IPS DF 19.7 (cell line): ENCODE results near the gene ZBTB12.
"Not testable (repeated sequence)": the region's sequence is repeated elsewhere in the genome, so short reads cannot be mapped to it uniquely, and the experiment has no call there.

Source experiments
- DNase-seq: peaks from one replicate; pipeline ENCODE4 v3.0.0-alpha.2; 2013; ENCODE audit warnings: low read depth, low spot score

Gene ZBTB12

GRCh38 chr6:31922942-31923341 lies 21.1 kb upstream of the ZBTB12 start:
- no peak for DNase-seq

DNA sequence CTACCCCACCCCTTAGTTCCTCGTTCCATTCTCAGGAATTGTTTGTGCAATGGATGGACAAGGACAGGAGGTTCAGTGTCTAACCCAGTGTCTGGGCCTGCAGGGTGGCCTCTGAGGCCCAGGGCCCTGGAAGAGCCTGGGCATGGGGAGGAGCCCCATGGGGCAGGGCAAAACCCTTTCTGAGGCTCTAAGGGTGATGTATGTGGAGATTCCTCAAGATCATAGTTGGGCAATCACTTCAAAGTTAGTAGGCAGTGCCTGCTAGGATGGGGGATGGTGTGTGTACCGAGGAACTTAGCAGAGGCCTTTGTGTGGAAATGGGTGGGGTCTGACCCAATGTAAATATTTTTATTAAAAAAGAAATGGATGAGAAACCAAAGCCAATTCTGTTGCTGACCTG lies 18.9 kb upstream of the ZBTB12 start:
- no peak for DNase-seq

DNA sequence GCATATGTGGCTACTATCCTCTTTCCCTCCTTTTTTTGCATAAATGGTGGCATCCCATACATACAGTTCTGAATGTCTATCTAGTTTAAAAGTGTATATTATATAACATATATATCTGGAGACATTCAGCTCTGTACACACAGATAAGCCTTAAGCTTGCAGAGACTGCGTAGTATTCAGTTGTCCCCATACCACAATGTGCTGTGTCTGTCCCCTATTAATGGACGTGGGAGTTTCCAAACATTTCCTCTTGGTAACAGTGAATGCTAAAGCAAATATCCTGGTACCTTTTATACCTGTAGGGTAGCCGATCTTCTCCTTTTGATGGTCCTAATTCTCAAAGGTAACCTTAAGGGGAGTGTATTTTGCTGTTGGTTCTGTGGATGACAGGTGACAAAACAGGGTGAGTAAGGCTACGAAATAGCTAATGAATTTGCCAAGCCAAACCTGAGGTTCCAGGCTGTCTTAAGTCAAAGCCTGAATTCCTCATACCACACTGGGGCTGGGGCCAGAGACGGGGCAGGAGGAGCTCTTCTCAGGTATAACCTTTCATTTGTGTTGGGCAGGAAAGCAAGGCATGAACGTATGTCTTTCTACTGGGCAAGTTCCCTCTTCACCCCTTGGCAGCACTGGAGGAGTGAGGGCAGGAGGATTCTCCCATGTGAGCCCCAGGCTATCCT lies 17.9 kb upstream of the ZBTB12 start:
- no peak for DNase-seq

GRCh38 chr6:31918069-31918720 lies 16.3 kb upstream of the ZBTB12 start:
- no peak for DNase-seq

DNA sequence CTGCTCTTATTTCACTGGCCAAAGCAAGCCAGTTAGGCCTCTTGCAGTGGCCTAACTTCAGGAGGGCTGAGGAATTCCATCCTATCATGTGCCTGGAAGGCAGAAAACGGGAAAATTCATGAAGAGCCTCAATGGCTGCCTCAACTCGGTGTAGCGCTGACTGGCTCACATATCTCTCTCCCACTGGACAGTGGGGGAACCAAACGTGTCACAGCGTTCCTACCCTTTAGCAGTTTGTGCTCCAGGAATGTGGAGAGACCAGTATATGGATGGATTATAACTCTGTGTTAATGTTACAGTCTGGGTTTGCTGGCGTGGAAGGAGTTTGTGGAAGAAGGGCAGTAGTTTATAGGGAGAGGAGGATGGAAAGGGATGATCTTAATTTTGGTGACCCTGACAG lies 13.9 kb upstream of the ZBTB12 start:
- DNase-seq, result no peak

DNA sequence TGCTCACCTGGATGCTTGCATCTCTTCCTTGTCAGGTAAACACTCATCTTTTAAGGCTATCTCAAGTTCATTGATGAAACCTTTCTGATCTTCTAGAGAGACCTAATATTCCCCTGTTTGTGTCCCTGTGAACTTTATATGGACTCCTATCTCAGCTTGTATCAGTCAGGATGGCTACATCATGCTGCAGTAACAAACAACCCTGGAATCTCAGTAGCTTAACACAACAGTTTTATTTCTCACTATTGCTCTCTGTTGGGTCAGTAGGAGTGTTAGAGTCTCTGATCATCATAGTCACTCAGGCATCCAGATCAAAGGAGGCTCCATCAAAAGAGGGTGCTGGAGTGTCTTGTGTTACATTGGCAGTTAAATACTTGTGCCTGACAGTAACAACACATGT lies 13.5 kb upstream of the ZBTB12 start:
- DNase-seq, result no peak

DNA sequence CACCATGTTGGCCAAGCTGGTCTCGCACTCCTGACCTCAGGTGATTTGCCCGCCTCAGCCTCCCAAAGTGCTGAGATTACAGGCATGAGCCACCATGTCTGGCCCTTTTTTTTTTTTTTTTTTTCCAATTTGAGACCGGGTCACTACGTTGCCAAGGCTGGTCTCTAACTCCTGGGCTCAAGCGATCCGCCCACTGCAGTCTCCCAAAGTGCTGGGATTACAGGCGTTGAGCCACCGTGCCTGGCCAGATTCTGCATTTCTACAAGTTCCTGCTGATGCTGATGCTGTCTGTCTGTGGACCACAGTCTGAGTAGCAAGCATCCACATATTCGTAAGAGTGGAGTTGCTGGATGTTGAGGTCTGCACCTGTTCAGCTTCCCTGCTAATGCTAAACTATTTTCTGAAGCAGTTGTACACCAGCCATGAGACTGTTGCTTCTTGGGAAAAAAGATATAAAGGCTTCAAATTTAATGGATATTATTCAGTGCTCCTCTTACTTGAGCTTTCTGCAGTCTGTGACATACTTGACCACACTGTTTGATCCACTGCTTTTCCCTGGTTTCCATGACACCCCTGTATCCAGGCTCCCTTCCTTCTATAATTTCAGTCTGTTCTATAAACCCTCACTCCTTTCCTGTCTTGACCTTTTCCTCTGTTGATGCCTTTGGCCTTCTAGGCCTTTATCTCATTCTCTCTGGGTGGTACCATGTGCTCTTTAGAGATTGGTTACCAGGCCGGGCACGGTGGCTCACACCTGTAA lies 10.1 kb upstream of the ZBTB12 start:
- no peak for DNase-seq

DNA sequence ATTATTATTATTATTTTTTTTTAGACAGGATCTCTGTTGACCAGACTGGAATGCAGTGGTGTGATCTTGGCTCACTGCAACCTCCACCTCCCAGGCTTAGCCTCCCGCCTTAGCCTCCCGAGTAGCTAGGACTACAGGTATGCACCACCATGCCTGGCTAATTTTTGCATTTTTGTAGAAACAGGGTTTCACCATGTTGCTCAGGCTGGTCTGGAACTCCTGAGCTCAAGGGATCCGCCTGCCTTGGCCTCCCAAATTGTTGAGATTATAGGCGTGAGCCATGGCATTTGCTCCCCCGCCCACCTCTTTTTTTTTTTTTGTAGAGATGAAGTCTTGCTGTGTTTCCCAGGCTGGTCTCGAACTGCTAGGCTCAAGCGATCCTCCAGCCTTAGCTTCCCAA lies 7.4 kb upstream of the ZBTB12 start:
- DNase-seq, result not testable (repeated sequence)

- no peak for DNase-seq
These were observed 6.9 kb upstream of the ZBTB12 start for GRCh38 chr6:31908791-31909190.

- not testable (repeated sequence) for DNase-seq
These were observed 6.4 kb upstream of the ZBTB12 start for GRCh38 chr6:31908255-31908654.

DNA sequence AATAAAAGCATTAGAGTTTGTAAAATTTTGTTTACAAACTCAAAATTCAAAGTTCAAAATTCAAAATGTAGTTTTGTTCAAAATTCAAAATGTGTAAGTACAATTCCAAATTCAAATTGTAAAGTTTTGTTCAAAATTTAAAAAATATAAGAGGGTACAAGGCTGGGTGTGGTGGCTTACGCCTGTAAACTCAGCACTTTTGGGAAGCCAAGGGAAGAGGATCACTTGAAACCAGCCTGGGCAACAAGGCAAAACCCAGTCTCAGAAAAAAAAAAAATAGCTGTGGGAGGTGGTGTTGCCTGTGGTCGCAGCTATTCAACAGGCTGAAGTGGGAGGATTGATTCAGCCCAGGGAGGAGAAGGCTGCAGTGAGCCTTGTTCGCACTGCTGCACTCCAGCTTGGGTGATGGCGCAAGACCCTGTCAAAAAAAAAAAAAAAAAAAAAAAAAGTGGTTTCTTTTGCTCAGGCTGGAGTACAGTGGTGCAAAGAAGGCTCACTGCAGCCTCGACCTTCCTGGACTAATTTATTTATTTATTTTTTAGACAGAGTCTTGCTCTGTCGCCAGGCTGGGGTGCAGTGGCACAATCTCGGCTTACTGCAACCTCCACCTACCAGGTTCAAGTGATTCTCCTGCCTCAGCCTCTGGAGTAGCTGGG lies 5.4 kb upstream of the ZBTB12 start:
- no peak for DNase-seq

GRCh38 chr6:31906727-31907126 lies 4.8 kb upstream of the ZBTB12 start:
- not testable (repeated sequence) for DNase-seq

GRCh38 chr6:31906122-31906521 lies 4.2 kb upstream of the ZBTB12 start:
- no peak for DNase-seq

GRCh38 chr6:31905041-31905440 lies 3.2 kb upstream of the ZBTB12 start:
- no peak for DNase-seq

DNA sequence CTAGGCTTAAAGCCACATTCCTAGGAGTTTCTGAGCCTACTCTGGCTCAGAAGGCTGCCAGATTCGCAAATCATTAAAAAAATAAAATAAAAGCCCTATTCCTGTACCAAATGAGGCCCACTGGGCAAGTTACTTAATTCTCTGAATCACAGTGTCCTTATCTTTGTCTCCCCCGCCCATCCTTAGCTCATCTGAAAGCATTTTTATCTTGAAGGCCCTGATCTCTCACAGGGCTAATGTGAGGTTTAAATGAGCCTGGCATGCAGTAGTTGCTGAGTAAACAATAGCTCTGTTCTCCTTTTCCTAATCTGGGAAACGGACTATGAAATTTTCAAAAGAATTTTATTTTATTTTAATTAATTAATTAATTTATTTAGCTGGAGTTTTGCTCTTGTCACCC lies 2.1 kb upstream of the ZBTB12 start:
- DNase-seq, result no peak

DNA sequence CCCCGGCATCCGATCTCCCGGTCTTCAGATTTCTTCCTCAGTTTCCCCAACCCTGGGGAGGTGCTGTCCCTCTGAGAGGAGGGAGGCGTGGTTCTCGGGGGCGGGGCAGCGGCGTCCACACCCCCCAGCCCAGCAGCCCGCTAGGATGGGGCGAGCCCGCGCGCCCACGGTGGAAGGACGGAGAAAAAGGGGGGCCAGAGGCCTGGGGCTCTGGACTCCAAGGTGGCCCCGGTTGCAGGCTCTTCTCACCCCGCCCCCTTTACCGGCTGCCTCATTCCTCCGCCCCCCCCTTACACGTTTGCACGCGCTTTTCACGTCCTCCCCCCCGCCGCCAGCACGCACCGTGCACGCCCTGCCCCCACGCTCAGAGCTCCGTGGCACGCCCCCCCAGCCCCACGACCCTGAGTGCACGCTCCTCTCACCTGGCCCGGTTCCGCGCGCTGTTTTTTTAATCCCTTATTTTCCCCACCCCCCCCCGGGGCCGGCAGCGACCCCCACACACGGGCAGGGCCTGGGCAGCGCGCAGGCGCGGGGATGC lies 402 bp downstream of the ZBTB12 start:
- DNase-seq, result no peak

DNA sequence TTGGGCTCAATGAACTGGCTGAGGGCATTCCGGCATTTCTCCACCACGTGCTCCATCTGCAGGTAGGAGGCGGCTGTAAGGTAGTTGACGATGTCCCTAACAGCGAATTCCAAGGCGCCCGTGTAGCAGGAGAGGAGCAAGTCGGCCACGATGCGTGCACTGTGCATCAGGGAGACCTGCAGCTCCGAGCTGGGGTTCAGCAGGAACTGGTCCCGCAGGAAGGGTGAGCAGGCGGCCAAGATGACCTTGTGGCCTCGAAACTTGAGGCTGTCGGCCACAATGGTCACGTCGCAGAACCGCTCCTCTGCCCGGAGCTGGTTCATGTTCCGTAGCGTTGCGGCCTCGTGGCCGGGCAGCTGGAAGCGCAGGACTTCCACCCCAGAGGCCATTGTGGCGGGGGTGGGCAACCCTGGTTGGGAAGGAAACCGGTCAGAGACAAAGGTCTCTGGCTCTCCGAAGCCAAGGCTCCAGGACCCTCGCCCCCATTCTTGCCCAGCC lies 920 bp downstream of the ZBTB12 start:
- no peak for DNase-seq

GRCh38 chr6:31899882-31900722 lies 1.8 kb downstream of the ZBTB12 start:
- DNase-seq, result no peak

DNA sequence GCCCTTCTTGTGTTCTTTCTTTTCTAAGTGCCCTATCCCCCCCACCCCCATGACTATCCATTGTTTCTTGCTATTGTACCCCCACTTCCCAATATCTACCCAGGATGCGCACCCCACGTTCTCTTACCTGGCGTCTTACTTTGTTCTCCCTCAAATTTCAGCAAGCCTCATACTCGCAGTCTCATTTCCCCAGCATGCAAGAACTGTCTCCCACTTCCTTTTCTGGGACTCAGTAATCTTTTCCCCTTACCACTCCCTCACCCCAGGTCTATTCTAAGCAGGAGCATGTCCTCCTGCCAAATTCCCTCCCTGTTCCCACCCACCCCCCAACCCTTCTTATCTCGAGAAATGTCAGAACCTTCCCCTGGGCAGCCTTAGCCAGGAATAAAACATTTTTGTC lies 2.7 kb downstream of the ZBTB12 start:
- DNase-seq, result no peak

- DNase-seq, result no peak
These were observed 3.4 kb downstream of the ZBTB12 start for GRCh38 chr6:31898383-31899011.
